MCF 10A (cell line): ENCODE measurements around the gene PPP1R12B. TPM values are rescaled to one million over a fixed set of nuclear protein-coding genes. Genes with fewer than 3 reads are reported as not detected.
"Not testable (repeated sequence)": the region's sequence is repeated elsewhere in the genome, so short reads cannot be mapped to it uniquely, and the experiment has no call there.

Experiments used
- BruUV-seq: library from RNA; stranded (reverse); fragments of 400-500 nt; replicated peaks from 2 replicates; lab custom pipeline; 2021; lab: Mats Ljungman, UMichigan
- CTCF ChIA-PET: fragments of 300-600 bp; sonication (Branson Sonifier 250); formaldehyde crosslinking; extraction: SDS; loops from one replicate; lab custom pipeline; 2021; ENCODE audit warnings: antibody characterized with exemption, inconsistent platforms; lab: Yijun Ruan, JAX
- POLR2A ChIA-PET: fragments of 300-600, 350-650 bp; sonication (Branson Sonifier 250); formaldehyde crosslinking; extraction: SDS; loops from one replicate; lab custom pipeline; 2020; ENCODE audit warnings: antibody characterized with exemption, inconsistent platforms; lab: Yijun Ruan, JAX
- DNase-seq: peaks from one replicate; pipeline ENCODE4 v3.0.0-alpha.2; 2018; ENCODE audit not compliant: unreplicated experiment
- H3K27ac Mint-ChIP-seq: one replicate; pipeline ENCODE4 v1.8.0; 2022; ENCODE audit warnings: mild to moderate bottlenecking, low read depth, mixed read lengths; ENCODE audit not compliant: unreplicated experiment
- H3K27me3 Mint-ChIP-seq: one replicate; pipeline ENCODE4 v1.8.0; 2022; ENCODE audit warnings: mixed read lengths; ENCODE audit not compliant: insufficient read depth, unreplicated experiment
- H3K36me3 Mint-ChIP-seq: one replicate; pipeline ENCODE4 v1.8.0; 2022; ENCODE audit warnings: mild to moderate bottlenecking, moderate library complexity, mixed read lengths; ENCODE audit not compliant: insufficient read depth, unreplicated experiment
- H3K4me1 Mint-ChIP-seq: one replicate; pipeline ENCODE4 v1.8.0; 2022; ENCODE audit warnings: mixed read lengths; ENCODE audit not compliant: insufficient read depth, unreplicated experiment
- H3K4me3 Mint-ChIP-seq: one replicate; pipeline ENCODE4 v1.8.0; 2022; ENCODE audit warnings: mild to moderate bottlenecking, moderate library complexity, mixed read lengths; ENCODE audit not compliant: unreplicated experiment
- H3K9me3 Mint-ChIP-seq: one replicate; pipeline ENCODE4 v1.8.0; 2022; ENCODE audit warnings: mixed read lengths; ENCODE audit not compliant: unreplicated experiment
- intact Hi-C: fragments of 100-400 bp; cut with micrococcal nuclease; formaldehyde crosslinking; loops from 2 replicates; pipeline ENCODE4 v1.14.1; 2022
- total RNA-seq: library from RNA; stranded (reverse); gene quantifications from 2 replicates; pipeline ENCODE4 v1.2.3, GENCODE V29; 2022
- TF ChIP-seq, protein P1 (sequence below): fragments of 200-600 bp; IDR thresholded peaks from one replicate; pipeline ENCODE4 v1.8.0; 2022; ENCODE audit warnings: antibody characterized with exemption, mild to moderate bottlenecking; ENCODE audit not compliant: unreplicated experiment

The PPP1R12B gene
- total RNA-seq, 1 experiment from 2014 or later, result 33.8 TPM

- DNase-seq, result not testable (repeated sequence)
- CTCF ChIA-PET, result interaction anchor here (0.6 to 1.8 kb wide), 4 partner anchors 20 to 283 kb away, joined by 3 to 5 read pairs (median 3); no protein-coding TSS in a partner anchor
These were observed 135.5 kb downstream of the PPP1R12B start for GRCh38 chr1:202484032-202484431.

GRCh38 chr1:202484820-202485219, 136.3 kb downstream of the PPP1R12B start:
- H3K4me3 Mint-ChIP-seq, intact Hi-C loops, DNase-seq, H3K27me3 Mint-ChIP-seq, BruUV-seq, H3K9me3 Mint-ChIP-seq: not testable (repeated sequence)
- Mint-ChIP-seq H3K4me1 (peaks cover 41% of the 10 kb centered on the region), H3K36me3 (peaks cover 15% of the 10 kb centered on the region), H3K27ac (peak overlapping the region; percentile 16)
- ChIA-PET CTCF (interaction anchor here (0.6 to 1.8 kb wide), 3 partner anchors 21 to 531 kb away, joined by 3 to 5 read pairs (median 4); no protein-coding TSS in a partner anchor), POLR2A (interaction anchor here (0.6 kb wide), 1 partner anchor 843 kb away, joined by 3 read pairs; no protein-coding TSS in a partner anchor)

More at GRCh38 chr1:202484032-202484431, 135.5 kb downstream of the PPP1R12B start:
- H3K4me1 Mint-ChIP-seq, result peaks cover 39% of the 10 kb centered on the region
- H3K36me3 Mint-ChIP-seq, intact Hi-C loops, H3K4me3 Mint-ChIP-seq, H3K27me3 Mint-ChIP-seq, H3K9me3 Mint-ChIP-seq, POLR2A ChIA-PET, BruUV-seq: not testable (repeated sequence)
- peak overlapping the region; percentile 21 for H3K27ac Mint-ChIP-seq

- intact Hi-C loops, DNase-seq, H3K4me3 Mint-ChIP-seq, H3K27me3 Mint-ChIP-seq, H3K27ac Mint-ChIP-seq, BruUV-seq, H3K9me3 Mint-ChIP-seq: not testable (repeated sequence)
- peaks cover 18% of the 10 kb centered on the region for H3K4me1 Mint-ChIP-seq
- ChIA-PET CTCF (interaction anchor here (0.6 kb wide), 1 partner anchor 143 kb away, joined by 3 read pairs; no protein-coding TSS in a partner anchor), POLR2A (interaction anchor here (1.1 kb wide), 1 partner anchor 91 kb away, joined by 3 read pairs; no protein-coding TSS in a partner anchor)
- peaks cover 15% of the 10 kb centered on the region for H3K36me3 Mint-ChIP-seq
These were observed 139.7 kb downstream of the PPP1R12B start for GRCh38 chr1:202488178-202488649.

DNA sequence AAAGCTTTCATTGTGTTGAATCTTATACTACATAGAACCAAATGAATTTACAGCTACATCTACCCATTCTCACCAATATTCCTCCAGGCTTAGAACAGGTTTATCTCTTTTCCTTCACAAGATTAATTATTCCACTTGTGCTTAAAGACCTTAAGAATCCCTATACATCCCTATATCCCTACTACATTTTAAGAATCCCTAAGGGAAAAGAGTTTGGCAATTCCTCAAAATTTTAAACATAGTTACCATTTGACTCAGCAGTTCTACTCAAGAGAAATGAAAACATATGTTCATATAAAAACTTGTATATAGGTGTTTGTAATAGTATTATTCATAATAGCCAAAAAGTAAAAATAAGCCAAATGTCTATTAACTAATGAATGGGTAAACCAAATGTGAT, 140.6 kb downstream of the PPP1R12B start:
- CTCF ChIA-PET, H3K9me3 Mint-ChIP-seq, H3K4me3 Mint-ChIP-seq, H3K4me1 Mint-ChIP-seq, DNase-seq, H3K27me3 Mint-ChIP-seq, BruUV-seq, intact Hi-C loops, H3K27ac Mint-ChIP-seq: not testable (repeated sequence)
- POLR2A ChIA-PET, result interaction anchor here (1.1 kb wide), 1 partner anchor 90 kb away, joined by 3 read pairs; no protein-coding TSS in a partner anchor
- H3K36me3 Mint-ChIP-seq, result peaks cover 16% of the 10 kb centered on the region

- DNase-seq, intact Hi-C loops, H3K4me1 Mint-ChIP-seq, H3K9me3 Mint-ChIP-seq, BruUV-seq, H3K4me3 Mint-ChIP-seq, H3K27me3 Mint-ChIP-seq, H3K27ac Mint-ChIP-seq: not testable (repeated sequence)
- ChIA-PET CTCF (interaction anchor here (0.7 to 1.4 kb wide), 2 partner anchors 110 to 227 kb away, joined by 3 read pairs; no protein-coding TSS in a partner anchor), POLR2A (interaction anchor here (0.6 to 1.0 kb wide), 2 partner anchors 83 to 300 kb away, joined by 3 to 4 read pairs; no protein-coding TSS in a partner anchor)
- peaks cover 45% of the 10 kb centered on the region for H3K36me3 Mint-ChIP-seq
These were observed 144.6 kb downstream of the PPP1R12B start for GRCh38 chr1:202493112-202493511.

GRCh38 chr1:202498542-202498941, 150.0 kb downstream of the PPP1R12B start:
- intact Hi-C loops, result no loop called here
- Mint-ChIP-seq H3K4me3 (no peak overlapping the region), H3K9me3 (no peaks in the 10 kb centered on the region), H3K27ac (no peak overlapping the region), H3K27me3 (no peaks in the 10 kb centered on the region), H3K4me1 (no peaks in the 10 kb centered on the region), H3K36me3 (peaks cover 45% of the 10 kb centered on the region)
- ChIA-PET CTCF (interaction anchor here (0.6 to 9.3 kb wide), 2 partner anchors 102 to 111 kb away, joined by 3 to 116 read pairs; no protein-coding TSS in a partner anchor), POLR2A (interaction anchor here (1.4 kb wide), 1 partner anchor 88 kb away, joined by 4 read pairs; no protein-coding TSS in a partner anchor)
- BruUV-seq, result no TSS peak
- no peak for DNase-seq
- TF ChIP-seq, protein P1, sequence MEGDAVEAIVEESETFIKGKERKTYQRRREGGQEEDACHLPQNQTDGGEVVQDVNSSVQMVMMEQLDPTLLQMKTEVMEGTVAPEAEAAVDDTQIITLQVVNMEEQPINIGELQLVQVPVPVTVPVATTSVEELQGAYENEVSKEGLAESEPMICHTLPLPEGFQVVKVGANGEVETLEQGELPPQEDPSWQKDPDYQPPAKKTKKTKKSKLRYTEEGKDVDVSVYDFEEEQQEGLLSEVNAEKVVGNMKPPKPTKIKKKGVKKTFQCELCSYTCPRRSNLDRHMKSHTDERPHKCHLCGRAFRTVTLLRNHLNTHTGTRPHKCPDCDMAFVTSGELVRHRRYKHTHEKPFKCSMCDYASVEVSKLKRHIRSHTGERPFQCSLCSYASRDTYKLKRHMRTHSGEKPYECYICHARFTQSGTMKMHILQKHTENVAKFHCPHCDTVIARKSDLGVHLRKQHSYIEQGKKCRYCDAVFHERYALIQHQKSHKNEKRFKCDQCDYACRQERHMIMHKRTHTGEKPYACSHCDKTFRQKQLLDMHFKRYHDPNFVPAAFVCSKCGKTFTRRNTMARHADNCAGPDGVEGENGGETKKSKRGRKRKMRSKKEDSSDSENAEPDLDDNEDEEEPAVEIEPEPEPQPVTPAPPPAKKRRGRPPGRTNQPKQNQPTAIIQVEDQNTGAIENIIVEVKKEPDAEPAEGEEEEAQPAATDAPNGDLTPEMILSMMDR, result no peak

DNA sequence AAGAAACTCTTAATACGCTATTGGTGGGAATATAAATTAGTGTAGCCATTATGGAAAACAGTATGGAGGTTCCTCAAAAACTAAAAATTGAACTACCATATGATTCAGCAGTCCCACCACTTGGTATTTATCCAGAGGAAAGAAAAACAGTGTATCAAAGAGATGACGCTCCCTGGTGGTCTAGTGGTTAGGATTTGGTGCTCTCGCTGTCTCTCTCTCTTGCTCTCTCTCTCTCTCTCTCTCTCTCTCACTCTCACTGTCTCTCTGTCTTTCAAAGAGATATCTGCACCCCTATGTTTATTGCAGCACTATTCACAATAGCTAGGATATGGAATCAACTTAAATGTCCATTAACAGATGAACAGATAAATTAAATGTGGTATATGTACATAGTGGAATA, 151.5 kb downstream of the PPP1R12B start:
- intact Hi-C loops, result loop anchor here (2.0 to 5.0 kb wide), 2 partner anchors 35 to 158 kb away; partner anchors contain the start of gene UBE2T
- CTCF ChIA-PET, result interaction anchor here (0.6 to 9.3 kb wide), 6 partner anchors 8 to 220 kb away, joined by 3 to 116 read pairs (median 8); no protein-coding TSS in a partner anchor
- not testable (repeated sequence) for H3K27ac Mint-ChIP-seq, H3K4me3 Mint-ChIP-seq, H3K9me3 Mint-ChIP-seq, BruUV-seq, DNase-seq, H3K4me1 Mint-ChIP-seq, H3K27me3 Mint-ChIP-seq
- H3K36me3 Mint-ChIP-seq, result peaks cover 41% of the 10 kb centered on the region
- POLR2A ChIA-PET, result interaction anchor here (1.1 kb wide), 1 partner anchor 100 kb away, joined by 7 read pairs; no protein-coding TSS in a partner anchor
